Upper lobe of right lung (tissue), 1 donor: ENCODE measurements around the gene GGACT. TPM values are rescaled to one million over a fixed set of nuclear protein-coding genes. Genes with fewer than 3 reads are reported as not detected.

Experiments used
- ATAC-seq: fragments of 200-7000 bp; cut with Tn5 transposase; one replicate; pipeline ENCODE4 v1.9.1; 2020; ENCODE audit warnings: mild to moderate bottlenecking, moderate library complexity
- DNase-seq: peaks from one replicate; pipeline ENCODE4 v3.0.0-alpha.2; 2020
- H3K27ac ChIP-seq: fragments of 200-600 bp; one replicate; pipeline ENCODE4 v1.8.0; 2022
- H3K27me3 ChIP-seq: fragments of 200-600 bp; one replicate; pipeline ENCODE4 v1.8.0; 2022; ENCODE audit warnings: mild to moderate bottlenecking
- H3K36me3 ChIP-seq: fragments of 200-600 bp; one replicate; pipeline ENCODE4 v1.8.0; 2022
- H3K4me1 ChIP-seq: fragments of 200-600 bp; one replicate; pipeline ENCODE4 v1.8.0; 2022
- H3K4me3 ChIP-seq: fragments of 200-600 bp; one replicate; pipeline ENCODE4 v1.8.0; 2022; ENCODE audit warnings: mild to moderate bottlenecking
- H3K9me3 ChIP-seq: fragments of 200-600 bp; one replicate; pipeline ENCODE4 v1.8.0; 2022
- intact Hi-C: fragments of 100-400 bp; cut with DNase I; formaldehyde crosslinking; loops from one replicate; pipeline ENCODE4 v1.11.0; 2022
- total RNA-seq: library from RNA; stranded (reverse); fragmentation: NEBNext Ultra II Directional; extraction: Animal tissue kit (Norgen Biotek cat#: 25700); gene quantifications from one replicate; pipeline ENCODE4 v1.2.1, GENCODE V29; 2021
- TF ChIP-seq, protein P1 (sequence below): fragments of 200-600 bp; IDR thresholded peaks from one replicate; pipeline ENCODE4 v1.8.0; 2022; ENCODE audit warnings: antibody characterized with exemption
- donor health status: DM: no; HTN: yes; CAD: no; lungs with severe emphysema.

Gene GGACT
- total RNA-seq, 1 donor from 2014 or later, result 4.7 TPM

DNA sequence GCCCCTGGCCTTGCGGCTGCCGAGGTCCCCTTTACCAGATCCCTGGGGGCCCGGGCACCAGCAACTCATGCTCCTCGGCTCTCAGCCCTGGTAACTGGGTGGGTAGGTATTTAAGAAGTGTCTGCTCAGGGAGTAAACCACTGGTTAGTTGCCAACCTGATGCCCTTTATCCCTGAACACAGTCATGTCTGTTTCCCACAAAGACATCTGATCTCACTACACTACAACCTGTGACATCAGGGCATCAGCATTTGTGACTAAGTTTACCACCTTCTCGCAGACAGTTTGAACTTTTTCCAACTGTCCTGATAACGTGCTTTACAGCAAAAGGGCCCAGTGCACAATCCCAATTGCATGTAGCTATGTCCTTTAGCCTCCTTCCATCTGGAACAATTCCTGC lies 22.0 kb downstream of the GGACT start:
- intact Hi-C loops, result no loop called here
- Histone ChIP-seq H3K36me3 (no peaks in the 10 kb centered on the region), H3K4me1 (no peaks in the 10 kb centered on the region), H3K27ac (no peak overlapping the region), H3K27me3 (no peaks in the 10 kb centered on the region), H3K4me3 (no peak overlapping the region), H3K9me3 (no peaks in the 10 kb centered on the region)
- ATAC-seq (no peak), DNase-seq (no peak)
- TF ChIP-seq, protein P1, sequence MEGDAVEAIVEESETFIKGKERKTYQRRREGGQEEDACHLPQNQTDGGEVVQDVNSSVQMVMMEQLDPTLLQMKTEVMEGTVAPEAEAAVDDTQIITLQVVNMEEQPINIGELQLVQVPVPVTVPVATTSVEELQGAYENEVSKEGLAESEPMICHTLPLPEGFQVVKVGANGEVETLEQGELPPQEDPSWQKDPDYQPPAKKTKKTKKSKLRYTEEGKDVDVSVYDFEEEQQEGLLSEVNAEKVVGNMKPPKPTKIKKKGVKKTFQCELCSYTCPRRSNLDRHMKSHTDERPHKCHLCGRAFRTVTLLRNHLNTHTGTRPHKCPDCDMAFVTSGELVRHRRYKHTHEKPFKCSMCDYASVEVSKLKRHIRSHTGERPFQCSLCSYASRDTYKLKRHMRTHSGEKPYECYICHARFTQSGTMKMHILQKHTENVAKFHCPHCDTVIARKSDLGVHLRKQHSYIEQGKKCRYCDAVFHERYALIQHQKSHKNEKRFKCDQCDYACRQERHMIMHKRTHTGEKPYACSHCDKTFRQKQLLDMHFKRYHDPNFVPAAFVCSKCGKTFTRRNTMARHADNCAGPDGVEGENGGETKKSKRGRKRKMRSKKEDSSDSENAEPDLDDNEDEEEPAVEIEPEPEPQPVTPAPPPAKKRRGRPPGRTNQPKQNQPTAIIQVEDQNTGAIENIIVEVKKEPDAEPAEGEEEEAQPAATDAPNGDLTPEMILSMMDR, result no peak

DNA sequence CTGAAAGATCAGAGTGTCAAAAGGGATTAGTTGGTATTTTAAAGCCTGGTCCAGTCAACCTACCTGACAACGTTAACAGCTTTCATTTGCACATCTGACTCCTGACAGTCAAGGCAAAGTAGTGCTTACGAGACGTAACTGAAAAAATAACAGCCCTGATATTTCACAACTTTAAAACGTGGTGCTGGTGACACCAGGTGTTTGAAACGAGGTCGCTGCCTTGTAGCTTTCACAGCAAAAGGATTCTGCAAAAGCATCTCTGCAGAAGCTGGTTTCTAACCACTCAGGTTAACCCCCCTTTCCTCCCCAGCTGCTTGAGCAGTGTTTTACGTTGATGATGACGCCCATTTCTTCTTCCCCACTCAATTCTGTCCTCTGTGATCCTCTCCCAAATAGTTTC lies 23.3 kb downstream of the GGACT start:
- intact Hi-C loops, result no loop called here
- TF ChIP-seq, protein P1, result no peak
- ATAC-seq (no peak), DNase-seq (no peak)
- Histone ChIP-seq H3K4me3 (no peak overlapping the region), H3K27ac (no peak overlapping the region), H3K9me3 (no peaks in the 10 kb centered on the region), H3K4me1 (no peaks in the 10 kb centered on the region), H3K27me3 (no peaks in the 10 kb centered on the region), H3K36me3 (no peaks in the 10 kb centered on the region)

DNA sequence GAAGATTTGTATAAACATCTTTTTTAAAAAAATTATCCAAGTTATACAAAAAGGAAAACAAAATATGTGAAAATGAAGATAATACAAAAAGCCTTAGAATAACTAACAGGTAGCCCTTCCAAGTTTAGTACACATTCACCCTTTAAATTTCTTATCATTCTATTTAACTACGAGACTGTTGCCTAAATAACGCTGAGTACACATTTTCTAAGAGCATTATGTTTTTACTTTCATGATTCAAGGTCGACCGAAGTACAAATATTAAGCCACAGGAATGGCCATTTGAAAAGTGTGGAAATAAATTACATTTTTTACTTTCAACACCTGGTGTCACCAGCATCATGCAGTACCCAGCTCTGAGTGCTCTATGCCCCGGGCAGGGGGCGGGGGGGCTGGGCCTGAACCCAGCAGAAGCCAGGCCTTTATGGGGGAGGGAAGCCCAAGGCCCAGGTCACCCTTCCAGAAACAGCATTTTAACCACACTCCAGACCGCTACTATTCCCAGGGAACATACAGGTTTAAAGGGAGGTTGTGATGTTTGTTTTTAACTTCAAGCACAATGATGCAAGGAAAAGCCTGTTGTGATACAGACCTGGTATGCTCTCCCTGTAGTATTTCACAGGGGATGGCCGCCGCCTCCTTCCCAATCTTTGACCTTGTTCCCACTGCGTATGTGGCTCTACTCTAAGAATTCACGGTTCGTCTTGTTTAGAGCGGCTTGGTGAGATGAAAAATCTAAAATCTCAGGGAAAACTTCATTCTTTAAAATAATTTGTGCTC lies 24.0 kb downstream of the GGACT start:
- Histone ChIP-seq H3K9me3 (no peaks in the 10 kb centered on the region), H3K36me3 (no peaks in the 10 kb centered on the region), H3K4me1 (no peaks in the 10 kb centered on the region), H3K27ac (no peak overlapping the region), H3K27me3 (no peaks in the 10 kb centered on the region), H3K4me3 (no peak overlapping the region)
- no peak for DNase-seq
- intact Hi-C loops, result no loop called here
- TF ChIP-seq, protein P1, result no peak
- ATAC-seq, result no peak

DNA sequence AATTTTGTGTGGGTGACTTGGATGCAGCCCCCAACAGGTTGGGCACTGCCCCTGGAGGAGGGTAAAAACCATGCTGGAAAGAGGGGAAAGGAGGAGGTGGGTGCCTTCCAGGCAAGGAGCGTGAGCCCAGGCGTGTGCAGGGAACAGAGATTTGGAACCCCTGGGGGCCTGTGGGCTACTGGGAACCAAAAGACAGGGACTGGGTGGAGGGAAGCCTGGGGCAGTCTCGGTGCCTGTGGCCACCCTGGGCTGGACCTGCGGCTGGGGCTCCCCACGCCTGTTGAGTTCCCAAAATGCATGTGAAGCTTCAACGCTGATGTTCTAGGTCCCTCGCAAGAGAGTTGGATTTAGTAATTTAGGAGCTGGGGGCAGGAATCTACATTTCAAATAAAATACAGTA lies 24.8 kb downstream of the GGACT start:
- Histone ChIP-seq H3K4me3 (no peak overlapping the region), H3K4me1 (no peaks in the 10 kb centered on the region), H3K36me3 (no peaks in the 10 kb centered on the region), H3K27ac (no peak overlapping the region), H3K9me3 (no peaks in the 10 kb centered on the region), H3K27me3 (no peaks in the 10 kb centered on the region)
- intact Hi-C loops, result no loop called here
- peak; percentile 36 for DNase-seq
- TF ChIP-seq, protein P1, result no peak
- no peak for ATAC-seq

DNA sequence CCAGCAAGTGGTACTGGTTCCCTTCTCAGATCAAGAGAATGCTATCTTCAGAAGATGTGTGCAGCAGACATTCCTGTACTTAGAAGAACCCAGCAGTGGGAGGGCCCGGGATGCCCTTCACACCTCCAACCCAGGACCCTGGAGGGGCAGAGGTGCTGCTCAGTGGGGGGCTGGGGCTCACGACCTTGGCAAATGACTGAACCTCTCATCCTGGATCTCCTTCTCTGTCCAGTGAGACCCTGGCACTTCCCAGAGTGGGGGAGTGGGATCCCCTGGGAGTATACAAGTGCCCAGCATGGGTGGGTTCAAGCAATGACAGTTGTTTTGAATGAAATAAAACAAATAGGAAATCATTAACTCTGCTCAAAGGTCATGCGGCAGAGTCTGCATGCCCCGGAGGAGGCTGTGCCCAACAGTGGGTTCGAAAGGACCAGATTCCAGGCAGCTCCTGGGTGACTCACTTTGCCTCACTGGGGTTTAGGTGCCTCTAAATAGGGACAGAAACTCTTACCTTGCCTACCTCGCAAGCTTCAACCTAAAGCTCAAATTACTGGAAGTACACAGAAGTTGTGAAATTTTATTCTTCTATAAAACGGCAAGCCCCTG lies 26.9 kb downstream of the GGACT start:
- no peaks in the 10 kb centered on the region for H3K4me1 ChIP-seq
- no peaks in the 10 kb centered on the region for H3K36me3 ChIP-seq
- no peak overlapping the region for H3K27ac ChIP-seq
- no peaks in the 10 kb centered on the region for H3K27me3 ChIP-seq
- intact Hi-C loops, result no loop called here
- peak; percentile 53 for DNase-seq
- TF ChIP-seq, protein P1, result no peak
- H3K4me3 ChIP-seq, result no peak overlapping the region
- H3K9me3 ChIP-seq, result no peaks in the 10 kb centered on the region
- no peak for ATAC-seq
